GM23338 (cell line): Measurements from ENCODE around the gene CCDC187. TPM values are rescaled to one million over a fixed set of nuclear protein-coding genes. Genes with fewer than 3 reads are reported as not detected.

Experiments
- ATAC-seq: fragments of 200-7000 bp; cut with Tn5 transposase; 3 replicates; pipeline ENCODE4 v1.9.1; 2020
- DNase-seq: peaks from one replicate; pipeline ENCODE4 v3.0.0-alpha.2; 2015; ENCODE audit warnings: low spot score
- H2AFZ ChIP-seq: fragments of 200-600 bp; sonication (generic); 2 replicates; pipeline ENCODE4 v1.8.0; 2016; ENCODE audit warnings: antibody characterized with exemption, mild to moderate bottlenecking, moderate library complexity
- H3F3A ChIP-seq: fragments of 200-600 bp; sonication (generic); replicated peaks from 2 replicates; pipeline ENCODE4 v1.8.0; 2017; ENCODE audit warnings: antibody characterized with exemption, mixed run types, low read depth
- H3K27ac ChIP-seq: fragments of 200-600 bp; sonication (generic); 2 replicates; pipeline ENCODE4 v1.6.1; 2016; ENCODE audit warnings: low read depth
- H3K27me3 ChIP-seq: fragments of 200-600 bp; sonication (generic); 2 replicates; pipeline ENCODE4 v1.8.0; 2016; ENCODE audit warnings: mild to moderate bottlenecking, mixed run types, moderate library complexity; ENCODE audit not compliant: insufficient read depth
- H3K36me3 ChIP-seq: fragments of 200-600 bp; sonication (generic); 2 replicates; pipeline ENCODE4 v1.8.0; 2016; ENCODE audit warnings: mild to moderate bottlenecking; ENCODE audit not compliant: insufficient read depth
- H3K4me1 ChIP-seq: fragments of 200-600 bp; sonication (generic); 2 replicates; pipeline ENCODE4 v1.8.0; 2016; ENCODE audit warnings: mild to moderate bottlenecking, moderate library complexity; ENCODE audit not compliant: insufficient read depth
- H3K4me2 ChIP-seq: fragments of 200-600 bp; sonication (generic); 2 replicates; pipeline ENCODE4 v1.7.1; 2017; ENCODE audit warnings: mixed run types
- H3K4me3 ChIP-seq: fragments of 200-600 bp; sonication (generic); 2 replicates; pipeline ENCODE4 v1.6.1; 2016; ENCODE audit warnings: mixed run types
- H3K79me2 ChIP-seq: fragments of 200-600 bp; sonication (generic); replicated peaks from 2 replicates; pipeline ENCODE4 v1.8.0; 2017; ENCODE audit warnings: mild to moderate bottlenecking; ENCODE audit not compliant: insufficient read depth
- H3K9me2 ChIP-seq: fragments of 200-600 bp; sonication (generic); 2 replicates; pipeline ENCODE4 v1.8.0; 2017; ENCODE audit not compliant: insufficient read depth
- H4K20me1 ChIP-seq: fragments of 200-600 bp; sonication (generic); replicated peaks from 2 replicates; pipeline ENCODE4 v1.8.0; 2017; ENCODE audit warnings: mild to moderate bottlenecking; ENCODE audit not compliant: insufficient read depth
- H3K27ac Mint-ChIP-seq: 2 replicates; pipeline ENCODE4 v1.8.0; 2020; ENCODE audit warnings: inconsistent platforms, mild to moderate bottlenecking, moderate library complexity, mixed read lengths
- H3K27me3 Mint-ChIP-seq: 3 replicates; pipeline ENCODE4 v1.8.0; 2022; ENCODE audit warnings: low read depth, mild to moderate bottlenecking, moderate library complexity, mixed read lengths, inconsistent platforms; ENCODE audit not compliant: insufficient read depth, poor library complexity
- H3K36me3 Mint-ChIP-seq: 3 replicates; pipeline ENCODE4 v1.8.0; 2021; ENCODE audit warnings: low read depth, mild to moderate bottlenecking, inconsistent platforms, moderate library complexity, mixed read lengths
- H3K4me1 Mint-ChIP-seq: 3 replicates; pipeline ENCODE4 v1.8.0; 2020; ENCODE audit warnings: mild to moderate bottlenecking, inconsistent platforms, mixed read lengths
- H3K4me3 Mint-ChIP-seq: 3 replicates; pipeline ENCODE4 v1.8.0; 2021; ENCODE audit warnings: moderate library complexity, mild to moderate bottlenecking, inconsistent platforms, mixed read lengths
- H3K9me3 Mint-ChIP-seq: 3 replicates; pipeline ENCODE4 v1.8.0; 2020; ENCODE audit warnings: moderate library complexity, mild to moderate bottlenecking, inconsistent platforms, mixed read lengths
- CREB1 ChIP-seq: fragments of 250-450 bp; sonication (Bioruptor Pico); IDR thresholded peaks from 2 replicates; pipeline ENCODE4 v1.5.0; 2020; ENCODE audit warnings: low read depth, mild to moderate bottlenecking, moderate library complexity
- CTCF ChIP-seq, 2 experiments: fragments of 200-600 bp in 1 of 2; sonication (generic) in 1 of 2; conservative IDR thresholded peaks; 2 replicates each; pipeline versions ENCODE4 v1.5.1 to v1.6.1; 2016 to 2017; ENCODE audit warnings: antibody characterized with exemption in 2 of 2, low read depth in 2 of 2, mild to moderate bottlenecking in 2 of 2, moderate library complexity in 1 of 2
- EZH2 ChIP-seq: fragments of 200-600 bp; sonication (generic); IDR thresholded peaks from one replicate; pipeline ENCODE4 v1.8.0; 2017; ENCODE audit warnings: antibody characterized with exemption, mild to moderate bottlenecking, low read depth; ENCODE audit not compliant: unreplicated experiment
- EZH2phosphoT487 ChIP-seq: fragments of 200-600 bp; sonication (generic); IDR thresholded peaks from one replicate; pipeline ENCODE4 v1.8.1; 2018; ENCODE audit warnings: antibody characterized with exemption; ENCODE audit not compliant: unreplicated experiment
- JUNB ChIP-seq: IDR thresholded peaks from one replicate; pipeline ENCODE4 v1.6.1; 2016; ENCODE audit warnings: antibody characterized with exemption; ENCODE audit not compliant: unreplicated experiment
- NANOG ChIP-seq: IDR thresholded peaks from 2 replicates; pipeline ENCODE4 v1.6.1; 2016; ENCODE audit warnings: antibody characterized with exemption, borderline replicate concordance
- POLR2AphosphoS5 ChIP-seq: IDR thresholded peaks from 2 replicates; pipeline ENCODE4 v1.6.1; 2016; ENCODE audit warnings: antibody characterized with exemption, low read depth
- REST ChIP-seq: IDR thresholded peaks from one replicate; pipeline ENCODE4 v1.6.1; 2018; ENCODE audit warnings: antibody characterized with exemption; ENCODE audit not compliant: unreplicated experiment
- STAT1 ChIP-seq: IDR thresholded peaks from one replicate; pipeline ENCODE4 v1.6.1; 2016; ENCODE audit warnings: antibody characterized with exemption; ENCODE audit not compliant: unreplicated experiment
- ZNF114 ChIP-seq: fragments of 250-450 bp; sonication (Bioruptor Pico); IDR thresholded peaks from 2 replicates; pipeline ENCODE4 v1.5.0; 2020; ENCODE audit warnings: mild to moderate bottlenecking, moderate library complexity
- ZNF331 ChIP-seq: fragments of 250-450 bp; sonication (Bioruptor Pico); IDR thresholded peaks from 2 replicates; pipeline ENCODE4 v1.5.0; 2020; ENCODE audit warnings: low read depth, mild to moderate bottlenecking, moderate library complexity
- polyA plus RNA-seq: library from polyadenylated mRNA; unstranded; fragments of >200 nt; fragmentation: Nextera tagmentation; extraction: Ambion mirVana; gene quantifications from 2 replicates; pipeline ENCODE4 v1.2.1, GENCODE V29; 2016
- total RNA-seq: library from RNA; depleted of rRNA; stranded (reverse); fragments of >200 nt; shearing (Covaris generic); gene quantifications from 2 replicates; pipeline ENCODE4 v1.2.3, GENCODE V29; 2014
- TF ChIP-seq, protein P1 (sequence below): IDR thresholded peaks from 2 replicates; pipeline ENCODE4 v1.6.1; 2016; ENCODE audit warnings: antibody characterized with exemption
- TF ChIP-seq, protein P2 (sequence below): fragments of 250-450 bp; sonication (Bioruptor Pico); IDR thresholded peaks from 2 replicates; pipeline ENCODE4 v1.5.0; 2020; ENCODE audit warnings: mild to moderate bottlenecking, moderate library complexity

The CCDC187 gene
- total and polyA plus RNA-seq, 2 experiments from 2014 or later, result 0.14 TPM; not detected in 1

DNA sequence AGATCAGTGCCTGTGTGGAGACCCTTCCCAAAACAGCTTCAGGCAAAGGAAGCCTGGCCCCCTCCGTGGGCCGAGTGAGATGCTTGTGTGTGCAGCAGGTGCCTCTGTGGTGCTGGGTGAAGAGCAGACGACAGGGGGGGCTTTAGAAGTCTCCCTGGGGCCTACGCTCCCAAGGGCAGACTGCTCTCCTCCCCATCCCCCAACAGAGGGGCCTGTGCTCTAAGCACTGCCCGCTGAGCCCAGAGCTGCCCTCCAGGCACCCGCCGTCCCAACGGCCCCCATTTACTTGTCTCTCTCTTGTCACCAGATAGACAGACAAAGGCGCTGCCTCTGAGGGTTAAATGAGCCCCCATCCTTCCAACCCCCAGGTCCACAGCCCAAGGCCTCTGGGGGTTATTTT is 96.3 kb downstream of the CCDC187 start:
- H3F3A ChIP-seq, result 0 out of 2 replicates have a peak, but pooled peaks cover 2% of the 10 kb centered on the region
- H3K27ac Mint-ChIP-seq, result no peak overlapping the region
- H4K20me1 ChIP-seq, result peaks cover 16% of the 10 kb centered on the region
- TF ChIP-seq ZNF331 (CRISPR knock-in tag) (no peak), REST (no peak), CREB1 (CRISPR knock-in tag) (no peak), EZH2phosphoT487 (no peak), ZNF114 (CRISPR knock-in tag) (no peak), NANOG (no peak), POLR2AphosphoS5 (no peak), EZH2 (no peak), STAT1 (no peak), CTCF (conservative IDR thresholded peaks at IDR 0.05; ENCODE audit: low read depth in 2 of 2) (no peak), JUNB (no peak)
- TF ChIP-seq, protein P1, sequence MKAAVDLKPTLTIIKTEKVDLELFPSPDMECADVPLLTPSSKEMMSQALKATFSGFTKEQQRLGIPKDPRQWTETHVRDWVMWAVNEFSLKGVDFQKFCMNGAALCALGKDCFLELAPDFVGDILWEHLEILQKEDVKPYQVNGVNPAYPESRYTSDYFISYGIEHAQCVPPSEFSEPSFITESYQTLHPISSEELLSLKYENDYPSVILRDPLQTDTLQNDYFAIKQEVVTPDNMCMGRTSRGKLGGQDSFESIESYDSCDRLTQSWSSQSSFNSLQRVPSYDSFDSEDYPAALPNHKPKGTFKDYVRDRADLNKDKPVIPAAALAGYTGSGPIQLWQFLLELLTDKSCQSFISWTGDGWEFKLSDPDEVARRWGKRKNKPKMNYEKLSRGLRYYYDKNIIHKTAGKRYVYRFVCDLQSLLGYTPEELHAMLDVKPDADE, result no peak
- TF ChIP-seq, protein P2, sequence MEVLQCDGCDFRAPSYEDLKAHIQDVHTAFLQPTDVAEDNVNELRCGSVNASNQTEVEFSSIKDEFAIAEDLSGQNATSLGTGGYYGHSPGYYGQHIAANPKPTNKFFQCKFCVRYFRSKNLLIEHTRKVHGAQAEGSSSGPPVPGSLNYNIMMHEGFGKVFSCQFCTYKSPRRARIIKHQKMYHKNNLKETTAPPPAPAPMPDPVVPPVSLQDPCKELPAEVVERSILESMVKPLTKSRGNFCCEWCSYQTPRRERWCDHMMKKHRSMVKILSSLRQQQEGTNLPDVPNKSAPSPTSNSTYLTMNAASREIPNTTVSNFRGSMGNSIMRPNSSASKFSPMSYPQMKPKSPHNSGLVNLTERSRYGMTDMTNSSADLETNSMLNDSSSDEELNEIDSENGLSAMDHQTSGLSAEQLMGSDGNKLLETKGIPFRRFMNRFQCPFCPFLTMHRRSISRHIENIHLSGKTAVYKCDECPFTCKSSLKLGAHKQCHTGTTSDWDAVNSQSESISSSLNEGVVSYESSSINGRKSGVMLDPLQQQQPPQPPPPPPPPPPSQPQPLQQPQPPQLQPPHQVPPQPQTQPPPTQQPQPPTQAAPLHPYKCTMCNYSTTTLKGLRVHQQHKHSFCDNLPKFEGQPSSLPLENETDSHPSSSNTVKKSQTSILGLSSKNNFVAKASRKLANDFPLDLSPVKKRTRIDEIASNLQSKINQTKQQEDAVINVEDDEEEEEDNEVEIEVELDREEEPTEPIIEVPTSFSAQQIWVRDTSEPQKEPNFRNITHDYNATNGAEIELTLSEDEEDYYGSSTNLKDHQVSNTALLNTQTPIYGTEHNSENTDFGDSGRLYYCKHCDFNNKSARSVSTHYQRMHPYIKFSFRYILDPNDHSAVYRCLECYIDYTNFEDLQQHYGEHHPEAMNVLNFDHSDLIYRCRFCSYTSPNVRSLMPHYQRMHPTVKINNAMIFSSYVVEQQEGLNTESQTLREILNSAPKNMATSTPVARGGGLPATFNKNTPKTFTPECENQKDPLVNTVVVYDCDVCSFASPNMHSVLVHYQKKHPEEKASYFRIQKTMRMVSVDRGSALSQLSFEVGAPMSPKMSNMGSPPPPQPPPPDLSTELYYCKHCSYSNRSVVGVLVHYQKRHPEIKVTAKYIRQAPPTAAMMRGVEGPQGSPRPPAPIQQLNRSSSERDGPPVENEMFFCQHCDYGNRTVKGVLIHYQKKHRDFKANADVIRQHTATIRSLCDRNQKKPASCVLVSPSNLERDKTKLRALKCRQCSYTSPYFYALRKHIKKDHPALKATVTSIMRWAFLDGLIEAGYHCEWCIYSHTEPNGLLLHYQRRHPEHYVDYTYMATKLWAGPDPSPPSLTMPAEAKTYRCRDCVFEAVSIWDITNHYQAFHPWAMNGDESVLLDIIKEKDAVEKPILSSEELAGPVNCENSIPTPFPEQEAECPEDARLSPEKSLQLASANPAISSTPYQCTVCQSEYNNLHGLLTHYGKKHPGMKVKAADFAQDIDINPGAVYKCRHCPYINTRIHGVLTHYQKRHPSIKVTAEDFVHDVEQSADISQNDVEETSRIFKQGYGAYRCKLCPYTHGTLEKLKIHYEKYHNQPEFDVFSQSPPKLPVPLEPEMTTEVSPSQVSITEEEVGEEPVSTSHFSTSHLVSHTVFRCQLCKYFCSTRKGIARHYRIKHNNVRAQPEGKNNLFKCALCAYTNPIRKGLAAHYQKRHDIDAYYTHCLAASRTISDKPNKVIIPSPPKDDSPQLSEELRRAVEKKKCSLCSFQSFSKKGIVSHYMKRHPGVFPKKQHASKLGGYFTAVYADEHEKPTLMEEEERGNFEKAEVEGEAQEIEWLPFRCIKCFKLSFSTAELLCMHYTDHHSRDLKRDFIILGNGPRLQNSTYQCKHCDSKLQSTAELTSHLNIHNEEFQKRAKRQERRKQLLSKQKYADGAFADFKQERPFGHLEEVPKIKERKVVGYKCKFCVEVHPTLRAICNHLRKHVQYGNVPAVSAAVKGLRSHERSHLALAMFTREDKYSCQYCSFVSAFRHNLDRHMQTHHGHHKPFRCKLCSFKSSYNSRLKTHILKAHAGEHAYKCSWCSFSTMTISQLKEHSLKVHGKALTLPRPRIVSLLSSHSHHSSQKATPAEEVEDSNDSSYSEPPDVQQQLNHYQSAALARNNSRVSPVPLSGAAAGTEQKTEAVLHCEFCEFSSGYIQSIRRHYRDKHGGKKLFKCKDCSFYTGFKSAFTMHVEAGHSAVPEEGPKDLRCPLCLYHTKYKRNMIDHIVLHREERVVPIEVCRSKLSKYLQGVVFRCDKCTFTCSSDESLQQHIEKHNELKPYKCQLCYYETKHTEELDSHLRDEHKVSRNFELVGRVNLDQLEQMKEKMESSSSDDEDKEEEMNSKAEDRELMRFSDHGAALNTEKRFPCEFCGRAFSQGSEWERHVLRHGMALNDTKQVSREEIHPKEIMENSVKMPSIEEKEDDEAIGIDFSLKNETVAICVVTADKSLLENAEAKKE, result no peak
- H3K27me3 Mint-ChIP-seq, result peaks cover 34% of the 10 kb centered on the region
- no peak overlapping the region for H3K4me3 ChIP-seq
- ATAC-seq (no peak), DNase-seq (no peak)
- H3K79me2 ChIP-seq, result no peaks in the 10 kb centered on the region
- no peak overlapping the region for H2AFZ ChIP-seq
- H3K9me3 Mint-ChIP-seq, result no peaks in the 10 kb centered on the region
- H3K4me3 Mint-ChIP-seq, result no peak overlapping the region
- no peak overlapping the region for H3K27ac ChIP-seq
- no peak overlapping the region for H3K4me2 ChIP-seq
- no peaks in the 10 kb centered on the region for H3K9me2 ChIP-seq
- H3K27me3 ChIP-seq, result peaks cover 37% of the 10 kb centered on the region
- no peaks in the 10 kb centered on the region for H3K36me3 ChIP-seq
- no peaks in the 10 kb centered on the region; the same call in 1 of the 2 replicates for H3K4me1 ChIP-seq
- peaks cover 7% of the 10 kb centered on the region; the same call in 2 of the 3 replicates for H3K4me1 Mint-ChIP-seq
- H3K36me3 Mint-ChIP-seq, result peaks cover 15% of the 10 kb centered on the region
